DMS153 treated with DMSO at 0.1 percent for 48 hours (cell line): ENCODE data around the gene ANKMY1.
"Not testable (repeated sequence)": the region's sequence is repeated elsewhere in the genome, so short reads cannot be mapped to it uniquely, and the experiment has no call there.

Experiments used
- DNase-seq: peaks from one replicate; lab custom pipeline; 2025; ENCODE audit not compliant: unreplicated experiment; lab: John Stamatoyannopoulos, UW

ANKMY1 gene

GRCh38 chr2:240506406-240507059 lies 51.3 kb downstream of the ANKMY1 start:
- no peak for DNase-seq

- no peak for DNase-seq
These were observed 51.9 kb downstream of the ANKMY1 start for GRCh38 chr2:240505910-240506309.

- DNase-seq, result no peak
These were observed 53.9 kb downstream of the ANKMY1 start for GRCh38 chr2:240503848-240504247.

GRCh38 chr2:240503375-240503774 lies 54.4 kb downstream of the ANKMY1 start:
- DNase-seq, result no peak

GRCh38 chr2:240502430-240503121 lies 55.2 kb downstream of the ANKMY1 start:
- no peak for DNase-seq

GRCh38 chr2:240502059-240502429 lies 55.7 kb downstream of the ANKMY1 start:
- no peak for DNase-seq

- no peak for DNase-seq
These were observed 56.2 kb downstream of the ANKMY1 start for GRCh38 chr2:240501531-240501991.

- no peak for DNase-seq
These were observed 57.0 kb downstream of the ANKMY1 start for GRCh38 chr2:240500561-240501423.

GRCh38 chr2:240499309-240500301 lies 58.2 kb downstream of the ANKMY1 start:
- no peak for DNase-seq

- no peak for DNase-seq
These were observed 58.9 kb downstream of the ANKMY1 start for GRCh38 chr2:240498958-240499260.

GRCh38 chr2:240498171-240498957 lies 59.4 kb downstream of the ANKMY1 start:
- DNase-seq, result no peak

GRCh38 chr2:240497082-240497481 lies 60.7 kb downstream of the ANKMY1 start:
- not testable (repeated sequence) for DNase-seq

- DNase-seq, result not testable (repeated sequence)
These were observed 62.8 kb downstream of the ANKMY1 start for GRCh38 chr2:240494942-240495341.

- DNase-seq, result no peak
These were observed 63.5 kb downstream of the ANKMY1 start for GRCh38 chr2:240494194-240494793.

GRCh38 chr2:240491483-240491882 lies 66.3 kb downstream of the ANKMY1 start:
- no peak for DNase-seq

GRCh38 chr2:240482141-240482540 lies 75.6 kb downstream of the ANKMY1 start:
- DNase-seq, result no peak

GRCh38 chr2:240481720-240482119 lies 76.1 kb downstream of the ANKMY1 start:
- DNase-seq, result no peak

GRCh38 chr2:240480834-240481623 lies 76.8 kb downstream of the ANKMY1 start:
- no peak for DNase-seq

- no peak for DNase-seq
These were observed 78.7 kb downstream of the ANKMY1 start for GRCh38 chr2:240479111-240479501.
